GM04503 (cell line): ENCODE results near the gene INHBE.
"Not testable (repeated sequence)": the region's sequence is repeated elsewhere in the genome, so short reads cannot be mapped to it uniquely, and the experiment has no call there.

Experiments
- DNase-seq: peaks from one replicate; pipeline ENCODE4 v3.0.0-alpha.2; 2012; ENCODE audit warnings: low read depth

Gene INHBE

DNA sequence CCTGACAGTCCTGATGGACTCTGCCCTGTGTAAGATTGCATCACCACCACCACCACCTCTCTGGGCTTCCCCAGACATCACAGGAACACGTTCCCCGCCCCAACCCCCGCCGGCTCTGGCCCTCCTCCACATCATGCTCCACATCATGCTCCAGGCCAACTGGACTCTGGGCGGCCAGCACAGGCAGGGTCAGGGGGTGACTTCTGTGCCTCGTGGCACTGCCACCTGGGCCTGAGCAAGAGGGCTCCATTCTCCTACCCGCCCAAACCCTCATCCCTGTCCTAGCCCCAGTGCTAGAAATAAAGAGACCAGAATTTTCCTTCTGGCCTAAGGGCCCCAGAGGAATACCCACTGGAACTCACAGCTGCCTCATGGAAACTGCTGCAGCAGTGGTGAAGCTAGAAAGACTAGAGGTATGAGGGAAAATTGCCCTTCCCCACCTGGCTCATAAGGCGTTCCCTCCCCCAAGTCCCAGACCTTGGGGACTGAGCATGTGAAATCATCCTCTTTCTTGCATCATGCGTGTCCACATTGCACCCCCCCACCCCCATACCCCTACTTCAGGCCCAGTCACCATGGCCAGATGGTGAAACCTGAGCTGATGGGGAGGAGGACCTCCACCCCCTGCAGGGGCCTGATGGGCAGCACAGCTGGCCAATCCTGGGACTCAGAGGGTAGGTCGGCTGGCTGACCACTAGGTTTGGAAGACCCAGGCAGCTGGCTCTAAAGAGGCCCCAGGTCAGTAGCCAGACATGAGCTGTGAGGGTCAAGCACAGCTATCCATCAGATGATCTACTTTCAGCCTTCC lies at the start of gene INHBE:
TSS of gene INHBE (plus strand) at position 742 of the 808 bp plus-strand sequence. CDS start 230 bp downstream, outside the sequence.
- no peak for DNase-seq

DNA sequence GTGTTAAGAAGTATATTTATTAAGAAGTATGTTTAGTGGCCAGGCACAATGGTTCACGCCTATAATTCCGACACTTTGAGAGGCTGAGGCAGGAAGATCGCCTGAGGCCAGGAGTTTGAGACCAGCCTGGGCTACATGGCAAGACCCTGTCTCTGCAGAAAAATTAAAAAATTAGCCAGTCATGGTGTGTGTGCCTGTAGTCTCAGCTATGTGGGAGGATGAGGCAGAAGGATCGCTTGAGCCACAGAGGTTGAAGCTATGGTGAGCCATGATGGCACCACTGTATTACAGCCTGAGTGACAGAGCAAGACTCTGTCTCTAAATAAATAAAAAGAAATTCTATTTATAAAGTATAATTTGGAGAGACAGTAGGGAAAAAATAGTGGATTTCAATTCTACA lies 44.6 kb upstream of the INHBE start:
- no peak for DNase-seq

- DNase-seq = not testable (repeated sequence)
Measured at GRCh38 chr12:57414160-57414559, 40.9 kb upstream of the INHBE start.

DNA sequence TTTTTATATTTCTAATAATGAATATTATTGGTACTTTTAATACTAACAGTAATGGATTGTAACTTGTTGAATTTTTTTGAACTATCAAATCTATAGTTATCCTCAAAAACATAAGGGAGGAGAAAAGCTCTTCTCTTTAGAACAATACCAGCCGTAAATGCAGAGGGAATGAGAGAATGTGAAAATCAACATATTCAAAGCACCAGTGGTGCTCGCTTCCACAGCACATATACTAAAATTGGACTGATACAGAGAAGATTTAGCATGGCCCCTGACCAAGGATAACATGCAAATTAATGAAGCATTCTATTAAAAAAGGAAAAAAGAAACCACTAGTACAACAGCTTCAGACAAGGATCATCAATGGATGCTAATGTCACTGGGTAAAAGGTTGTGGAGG lies 40.0 kb upstream of the INHBE start:
- DNase-seq = no peak

GRCh38 chr12:57416039-57416996 lies 38.8 kb upstream of the INHBE start:
- DNase-seq = no peak

DNA sequence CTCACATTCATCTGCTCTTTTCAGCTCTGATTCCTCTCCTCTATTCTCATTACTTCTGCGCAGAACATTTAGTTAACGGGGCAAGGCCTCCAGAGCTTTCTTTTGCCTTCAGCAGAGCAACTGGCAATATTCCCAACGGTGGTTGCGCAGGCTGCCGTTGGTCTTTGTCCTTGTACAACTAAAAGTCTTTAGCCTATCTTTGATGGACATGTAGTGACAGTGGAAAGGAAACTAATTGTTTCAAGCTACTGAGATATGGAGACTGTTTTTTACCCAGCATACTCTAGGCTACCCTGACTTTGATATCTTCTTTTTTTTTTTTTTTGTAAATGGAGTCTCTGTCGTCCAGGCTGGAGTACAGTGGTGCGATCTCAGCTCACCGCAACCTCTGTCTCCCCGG lies 36.9 kb upstream of the INHBE start:
- no peak for DNase-seq

- no peak for DNase-seq
Measured at GRCh38 chr12:57419495-57419894, 35.6 kb upstream of the INHBE start.

- DNase-seq = no peak
Measured at GRCh38 chr12:57420482-57420881, 34.6 kb upstream of the INHBE start.

DNA sequence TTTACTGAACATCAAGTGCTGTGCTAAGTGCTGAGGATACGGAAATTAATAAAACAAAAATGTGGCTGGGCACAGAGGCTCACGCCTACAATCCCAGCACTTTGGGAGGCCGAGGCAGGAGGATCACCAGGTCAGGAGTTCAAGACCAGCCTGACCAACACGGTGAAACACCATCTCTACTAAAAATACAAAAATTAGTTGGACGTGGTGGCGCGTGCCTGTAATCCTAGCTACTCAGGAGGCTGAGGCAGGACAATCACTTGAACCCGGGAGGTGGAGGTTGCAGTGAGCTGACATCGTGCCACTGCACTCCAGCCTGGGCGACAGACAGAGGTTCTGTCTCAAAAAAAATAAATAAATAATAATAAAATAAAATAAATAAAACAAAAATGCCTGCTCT lies 28.2 kb upstream of the INHBE start:
- not testable (repeated sequence) for DNase-seq

DNA sequence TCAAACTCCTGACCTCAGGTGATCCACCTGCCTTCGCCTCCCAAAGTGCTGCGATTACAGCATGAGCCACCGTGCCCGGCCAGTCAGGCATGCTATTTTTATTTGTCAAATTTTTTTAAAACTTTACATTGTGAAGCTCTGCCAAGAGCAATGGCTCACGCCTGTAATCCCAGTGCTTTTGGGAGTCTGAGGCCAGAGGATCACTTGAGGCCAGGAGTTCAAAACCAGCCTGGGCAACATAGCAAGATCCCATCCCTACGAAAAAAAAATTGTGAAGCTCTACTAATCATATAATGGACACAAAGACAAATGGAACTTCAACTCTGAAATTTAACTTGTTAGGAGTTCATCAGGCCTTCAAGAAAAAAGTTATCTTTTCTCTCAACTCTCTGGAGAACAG lies 26.1 kb upstream of the INHBE start:
- no peak for DNase-seq

DNA sequence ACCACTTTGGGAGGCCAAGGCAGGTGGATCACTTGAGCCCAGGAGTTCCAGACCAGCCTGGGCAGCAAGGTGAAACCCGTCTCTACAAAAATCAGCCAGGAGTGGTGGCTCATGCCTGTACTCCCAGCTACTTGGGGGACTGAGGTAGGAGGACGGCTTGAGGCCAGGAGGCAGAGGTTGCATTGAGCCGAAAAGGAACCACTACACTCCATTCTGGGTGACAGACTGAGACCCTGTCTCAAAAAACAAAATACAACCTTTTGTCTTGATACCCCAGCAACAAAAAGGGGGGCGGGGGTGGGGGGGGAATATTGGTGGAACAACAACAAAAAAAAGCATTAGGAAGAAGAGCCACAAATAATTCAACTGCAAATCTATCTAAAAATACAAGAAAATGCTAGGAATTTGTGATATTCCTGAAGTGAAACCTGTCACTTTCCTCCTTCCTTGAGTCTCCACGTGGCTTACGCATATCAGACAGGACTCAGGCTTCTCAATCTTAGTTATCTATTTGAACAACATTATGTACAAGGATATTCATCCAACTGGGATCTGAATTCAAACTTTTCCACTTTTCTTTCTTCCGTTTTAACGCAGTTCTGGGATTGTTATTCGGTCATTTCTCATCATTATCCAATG lies 25.5 kb upstream of the INHBE start:
- no peak for DNase-seq

- DNase-seq = no peak
Measured at GRCh38 chr12:57430112-57430930, 24.8 kb upstream of the INHBE start.

DNA sequence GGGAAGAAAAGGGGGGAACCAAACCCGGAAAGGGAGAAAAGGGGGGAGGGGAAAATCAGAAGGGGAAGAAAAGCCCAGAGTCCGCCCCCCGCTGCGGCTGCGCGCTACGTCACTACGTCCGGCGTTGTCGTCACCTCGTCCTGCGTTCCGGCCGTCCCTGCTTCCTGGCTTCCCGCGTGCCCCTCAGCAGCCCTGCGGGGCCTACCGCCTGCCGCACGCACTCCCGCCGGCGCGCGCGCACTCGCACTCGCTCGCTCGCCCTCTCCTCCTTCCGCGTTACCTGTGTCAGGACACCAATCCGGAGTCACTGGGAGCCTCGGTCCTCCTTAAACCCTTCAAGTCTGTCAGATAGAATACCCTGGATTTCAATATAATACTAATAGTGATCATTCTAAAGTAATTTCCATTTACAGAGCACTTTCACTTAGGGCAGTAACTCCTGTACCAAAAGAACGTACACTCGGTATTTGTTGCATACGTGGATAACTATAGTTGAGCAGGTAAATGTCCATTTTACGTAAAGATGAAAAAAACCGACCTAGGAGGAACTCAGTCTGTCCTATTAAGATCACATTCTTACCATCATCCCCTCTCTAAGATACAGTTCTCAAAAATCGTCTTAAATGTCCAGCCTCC lies 24.1 kb upstream of the INHBE start, which contains the start of gene R3HDM2:
TSS of gene R3HDM2 (minus strand) at position 113 of the 636 bp plus-strand sequence. CDS start 120,615 bp downstream, outside the sequence.
- no peak for DNase-seq

GRCh38 chr12:57431654-57432188 lies 23.4 kb upstream of the INHBE start:
- no peak for DNase-seq

- no peak for DNase-seq
Measured at GRCh38 chr12:57433370-57433769, 21.7 kb upstream of the INHBE start.

DNA sequence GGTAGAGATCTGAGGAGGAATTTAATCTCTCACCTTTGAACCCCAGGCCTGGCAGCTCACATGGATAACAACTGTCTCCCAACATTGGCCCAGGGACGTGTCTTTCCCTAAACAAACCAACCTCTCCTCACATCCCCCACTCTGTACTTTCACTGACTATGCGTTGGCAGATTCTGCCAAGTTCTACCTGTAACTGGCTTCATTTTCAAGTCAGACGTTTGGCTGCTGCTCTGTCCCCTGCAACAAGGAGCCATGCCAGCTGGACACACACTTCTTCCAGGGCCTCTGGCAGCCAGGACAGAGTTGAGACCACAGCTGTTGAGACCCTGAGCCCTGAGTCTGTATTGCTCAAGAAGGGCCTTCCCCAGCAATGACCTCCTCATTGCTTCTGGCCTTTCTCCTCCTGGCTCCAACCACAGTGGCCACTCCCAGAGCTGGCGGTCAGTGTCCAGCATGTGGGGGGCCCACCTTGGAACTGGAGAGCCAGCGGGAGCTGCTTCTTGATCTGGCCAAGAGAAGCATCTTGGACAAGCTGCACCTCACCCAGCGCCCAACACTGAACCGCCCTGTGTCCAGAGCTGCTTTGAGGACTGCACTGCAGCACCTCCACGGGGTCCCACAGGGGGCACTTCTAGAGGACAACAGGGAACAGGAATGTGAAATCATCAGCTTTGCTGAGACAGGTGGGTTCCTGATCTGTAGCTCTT lies 20.4 kb upstream of the INHBE start, which contains the start of gene INHBC:
TSS of gene INHBC (plus strand) at position 268 of the 707 bp plus-strand sequence. CDS start at position 371, 103 bp downstream.
- no peak for DNase-seq

- DNase-seq = no peak
Measured at GRCh38 chr12:57435293-57435692, 19.8 kb upstream of the INHBE start.

DNA sequence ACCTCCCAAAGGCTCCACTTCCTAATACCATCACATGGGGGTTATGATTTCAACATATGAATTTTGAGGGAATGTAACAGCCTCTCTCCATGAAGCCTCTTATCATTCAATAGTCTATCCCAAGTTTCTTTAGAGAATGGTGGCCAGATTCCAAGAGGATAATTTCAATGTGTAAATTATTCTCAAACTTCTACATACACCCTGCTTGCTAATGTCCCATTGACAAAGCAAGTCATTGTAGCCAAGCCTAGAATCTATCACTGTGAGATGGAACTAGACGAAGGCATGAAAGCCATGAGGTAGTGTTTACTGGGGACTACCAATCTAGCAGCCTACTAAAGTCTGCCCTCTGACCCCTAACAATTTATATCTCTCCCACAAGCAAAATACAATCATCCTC lies 16.7 kb upstream of the INHBE start:
- DNase-seq = no peak

DNA sequence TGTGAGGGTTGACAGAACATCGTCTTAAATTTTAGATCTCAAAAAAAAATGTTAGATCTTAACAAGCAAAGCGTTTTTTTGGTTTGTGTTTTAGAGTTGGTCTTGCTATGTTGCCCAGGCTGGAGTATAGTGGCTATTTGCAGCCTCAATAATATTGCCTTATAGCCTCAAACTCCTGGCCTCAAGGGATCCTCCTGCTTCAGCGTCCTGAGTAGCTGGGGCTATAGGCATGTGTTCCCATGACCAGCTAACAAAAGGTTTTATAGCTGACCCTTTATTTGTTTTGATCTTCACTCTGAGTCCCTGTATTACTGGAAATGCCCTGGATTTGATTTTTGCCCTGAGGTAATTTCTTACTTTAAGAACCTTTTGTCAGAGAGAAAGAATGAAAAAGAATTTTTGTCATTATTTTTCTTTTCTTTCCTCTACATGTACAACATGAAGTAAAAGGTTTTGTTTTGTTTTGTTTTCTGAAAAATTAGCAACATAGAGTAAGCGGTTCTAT lies 15.3 kb upstream of the INHBE start:
- no peak for DNase-seq

DNA sequence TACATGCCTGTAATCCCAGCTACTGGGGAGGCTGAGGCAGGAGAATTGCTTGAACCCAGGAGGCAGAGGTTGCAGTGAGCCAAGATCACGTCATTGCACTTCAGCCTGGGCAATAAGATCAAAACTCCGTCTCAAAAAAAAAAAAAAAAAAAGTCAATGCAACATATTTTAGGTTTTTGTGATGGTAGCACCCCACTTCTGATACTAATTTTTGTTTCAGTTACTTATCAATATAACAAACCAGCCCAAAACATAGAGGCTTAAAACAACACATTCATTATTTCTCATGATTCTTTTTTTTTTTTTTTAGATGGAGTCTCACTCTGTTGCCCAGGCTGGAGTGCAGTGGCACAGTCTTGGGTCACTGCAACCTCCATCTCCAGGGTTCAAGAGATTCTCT lies 13.7 kb upstream of the INHBE start:
- not testable (repeated sequence) for DNase-seq
